H1 (cell line): ENCODE results near the gene ARGLU1.

ENCODE experiments used
- FOSL1 ChIP-seq: IDR thresholded peaks from 2 replicates; pipeline ENCODE4 v1.6.1; 2011; ENCODE audit warnings: mild to moderate bottlenecking, low read depth, low read length, moderate library complexity; ENCODE audit not compliant: insufficient read depth
- GABPA ChIP-seq: IDR thresholded peaks from 2 replicates; pipeline ENCODE4 v1.6.1; 2011; ENCODE audit warnings: mild to moderate bottlenecking, low read length, moderate library complexity, borderline replicate concordance; ENCODE audit not compliant: insufficient read depth
- RAD21 ChIP-seq, 2 experiments: IDR thresholded peaks in 1 of 2; conservative IDR thresholded peaks in 1 of 2; 2 replicates each; pipeline ENCODE4 v1.6.1; 2011; ENCODE audit warnings: low read depth in 2 of 2, low read length in 2 of 2, improper control_type of control experiment in 1 of 2, inconsistent platforms in 1 of 2, mild to moderate bottlenecking in 1 of 2, moderate library complexity in 1 of 2
- SUZ12 ChIP-seq: fragments of 200-600 bp; sonication (generic); IDR thresholded peaks from 2 replicates; pipeline ENCODE4 v1.6.1; 2012; ENCODE audit warnings: mild to moderate bottlenecking, inconsistent platforms, low read length, moderate library complexity, mixed read lengths
- ZNF274 ChIP-seq: IDR thresholded peaks from 2 replicates; pipeline ENCODE4 v1.7.0; 2012; ENCODE audit warnings: low read length, borderline replicate concordance; ENCODE audit errors: extremely low read depth
- TF ChIP-seq, protein P1 (sequence below), 3 experiments: IDR thresholded peaks; 1 replicate in 2 of 3; 2 replicates in 1 of 3; pipeline versions ENCODE4 v1.5.1 to v1.6.1; 2011; ENCODE audit warnings: low read length in 3 of 3, mild to moderate bottlenecking in 3 of 3, inconsistent platforms in 2 of 3, low read depth in 1 of 3, moderate library complexity in 1 of 3; ENCODE audit not compliant: insufficient read depth in 1 of 3; ENCODE audit errors: control extremely low read depth in 1 of 3

DNA sequence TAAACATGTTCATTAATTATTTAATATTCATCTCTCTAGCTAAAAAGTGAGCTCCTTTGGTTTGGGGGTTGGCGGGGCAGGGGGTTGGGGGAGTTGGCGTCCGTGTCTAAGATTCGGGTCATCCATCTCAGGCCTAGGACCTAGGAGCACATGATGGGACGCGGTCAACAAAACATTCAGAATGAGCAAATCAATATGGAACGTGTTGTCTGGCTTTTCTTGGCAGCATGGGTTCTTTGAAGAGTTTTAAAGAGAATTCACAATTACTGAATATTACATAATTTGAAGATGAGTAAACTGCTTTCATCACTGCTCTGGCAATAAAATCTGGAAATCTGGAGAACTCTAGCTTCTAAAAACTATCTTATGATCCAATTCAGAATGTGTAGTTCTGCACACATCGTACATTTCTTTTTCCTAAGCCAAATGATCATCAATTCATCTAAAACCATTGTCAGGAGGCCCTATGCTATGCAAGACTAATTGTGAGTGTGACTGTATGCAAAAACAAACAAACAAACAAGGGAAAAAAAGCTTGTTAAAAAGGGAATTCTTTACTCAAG, 5.4 kb upstream of the ARGLU1 start:
- TF ChIP-seq, protein P1, sequence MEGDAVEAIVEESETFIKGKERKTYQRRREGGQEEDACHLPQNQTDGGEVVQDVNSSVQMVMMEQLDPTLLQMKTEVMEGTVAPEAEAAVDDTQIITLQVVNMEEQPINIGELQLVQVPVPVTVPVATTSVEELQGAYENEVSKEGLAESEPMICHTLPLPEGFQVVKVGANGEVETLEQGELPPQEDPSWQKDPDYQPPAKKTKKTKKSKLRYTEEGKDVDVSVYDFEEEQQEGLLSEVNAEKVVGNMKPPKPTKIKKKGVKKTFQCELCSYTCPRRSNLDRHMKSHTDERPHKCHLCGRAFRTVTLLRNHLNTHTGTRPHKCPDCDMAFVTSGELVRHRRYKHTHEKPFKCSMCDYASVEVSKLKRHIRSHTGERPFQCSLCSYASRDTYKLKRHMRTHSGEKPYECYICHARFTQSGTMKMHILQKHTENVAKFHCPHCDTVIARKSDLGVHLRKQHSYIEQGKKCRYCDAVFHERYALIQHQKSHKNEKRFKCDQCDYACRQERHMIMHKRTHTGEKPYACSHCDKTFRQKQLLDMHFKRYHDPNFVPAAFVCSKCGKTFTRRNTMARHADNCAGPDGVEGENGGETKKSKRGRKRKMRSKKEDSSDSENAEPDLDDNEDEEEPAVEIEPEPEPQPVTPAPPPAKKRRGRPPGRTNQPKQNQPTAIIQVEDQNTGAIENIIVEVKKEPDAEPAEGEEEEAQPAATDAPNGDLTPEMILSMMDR (IDR thresholded peaks at IDR 0.05; ENCODE audit: control extremely low read depth in 1 of 3, insufficient read depth in 1 of 3, low read depth in 1 of 3, low read length in 3 of 3) = no peak
- TF ChIP-seq SUZ12 = no peak
- TF ChIP-seq FOSL1 = no peak
- TF ChIP-seq GABPA = no peak
- no peak for TF ChIP-seq ZNF274
- no peak for TF ChIP-seq RAD21 (IDR thresholded peaks at IDR 0.05 in 1 of 2, conservative IDR thresholded peaks at IDR 0.05 in 1 of 2; ENCODE audit: low read depth in 2 of 2, low read length in 2 of 2)
